ENCODE results near the gene PLIN5.

Gene PLIN5

DNA sequence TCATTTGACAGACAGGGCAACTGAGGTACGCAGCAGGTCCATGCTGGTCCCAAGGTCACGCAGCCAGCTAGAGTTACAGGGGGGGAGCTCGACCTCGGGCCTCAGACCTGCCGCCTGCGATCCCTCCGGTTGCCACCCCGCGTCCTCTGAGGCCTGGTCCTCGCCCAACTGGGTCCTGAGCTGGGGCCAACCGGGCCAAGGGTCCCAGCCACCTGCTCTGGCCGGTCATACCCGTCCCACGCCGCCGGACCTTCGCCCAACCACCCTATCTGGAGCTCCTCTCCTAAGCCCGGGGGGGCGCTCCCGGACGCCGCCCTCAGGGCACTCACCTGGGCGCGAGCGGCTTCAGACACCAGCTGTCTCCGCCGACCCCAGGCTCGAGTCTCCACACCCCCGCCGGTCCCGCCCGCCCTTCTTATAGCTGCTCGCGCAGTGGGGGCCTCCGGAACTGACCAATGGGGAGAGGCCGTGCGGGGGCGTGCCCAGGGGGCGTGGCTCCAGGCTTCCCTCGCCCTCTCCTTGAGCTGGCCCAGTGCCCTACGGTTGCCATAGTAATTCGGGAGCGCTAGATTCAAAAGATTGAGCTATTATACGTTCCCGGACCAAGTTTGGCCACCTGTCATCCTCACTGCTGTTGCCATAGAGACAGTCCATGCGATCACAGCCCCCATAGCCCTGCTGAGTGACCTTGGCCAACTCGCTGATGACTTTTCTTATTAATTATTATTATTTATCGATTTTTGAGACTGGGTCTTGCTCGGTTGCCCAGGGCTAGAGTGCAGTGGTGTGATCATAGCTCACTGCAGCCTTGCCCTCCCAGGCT lies at the start of gene PLIN5:
PLIN5 (minus strand) TSS at position 389 of the 823 bp plus-strand sequence. CDS start 1,150 bp downstream, outside the sequence.
- peak; percentile 90 for DNase-seq

DNA sequence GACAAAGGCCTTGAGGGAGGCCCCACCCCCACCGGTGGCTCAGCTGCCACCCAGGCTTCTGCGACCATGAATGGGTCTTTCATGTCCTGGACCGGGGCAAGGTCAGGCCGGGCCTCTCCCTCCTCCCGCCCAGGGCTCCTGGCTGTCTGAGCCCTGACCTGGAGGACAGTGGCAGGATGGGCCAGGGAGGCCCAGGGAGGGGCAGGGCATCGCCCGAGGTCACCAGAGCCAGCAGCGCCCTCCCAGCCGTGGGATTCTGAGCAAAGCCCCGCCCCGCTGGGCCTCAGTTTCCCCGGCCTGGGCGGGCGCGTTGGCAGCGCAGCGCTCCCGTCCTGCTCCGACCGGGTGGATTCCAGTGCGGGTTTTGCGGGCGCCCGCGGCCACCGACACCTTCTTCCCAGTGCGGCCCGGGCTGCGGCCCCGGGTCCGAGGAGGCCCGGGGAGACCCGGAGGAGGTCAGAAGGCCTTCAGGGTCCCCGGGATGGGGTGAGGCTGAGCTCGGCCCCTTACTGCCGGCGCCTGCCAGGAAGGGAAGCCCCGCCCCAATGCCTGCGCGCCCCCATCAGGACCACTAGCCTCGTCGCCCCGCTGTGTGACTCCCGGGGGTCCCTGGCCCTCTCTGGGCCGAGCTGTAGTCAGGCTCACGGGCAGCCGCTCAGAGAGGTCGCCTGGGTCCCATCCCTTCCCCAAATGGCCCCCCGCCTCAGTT lies 49.1 kb upstream of the PLIN5 start:
- DNase-seq: no peak

DNA sequence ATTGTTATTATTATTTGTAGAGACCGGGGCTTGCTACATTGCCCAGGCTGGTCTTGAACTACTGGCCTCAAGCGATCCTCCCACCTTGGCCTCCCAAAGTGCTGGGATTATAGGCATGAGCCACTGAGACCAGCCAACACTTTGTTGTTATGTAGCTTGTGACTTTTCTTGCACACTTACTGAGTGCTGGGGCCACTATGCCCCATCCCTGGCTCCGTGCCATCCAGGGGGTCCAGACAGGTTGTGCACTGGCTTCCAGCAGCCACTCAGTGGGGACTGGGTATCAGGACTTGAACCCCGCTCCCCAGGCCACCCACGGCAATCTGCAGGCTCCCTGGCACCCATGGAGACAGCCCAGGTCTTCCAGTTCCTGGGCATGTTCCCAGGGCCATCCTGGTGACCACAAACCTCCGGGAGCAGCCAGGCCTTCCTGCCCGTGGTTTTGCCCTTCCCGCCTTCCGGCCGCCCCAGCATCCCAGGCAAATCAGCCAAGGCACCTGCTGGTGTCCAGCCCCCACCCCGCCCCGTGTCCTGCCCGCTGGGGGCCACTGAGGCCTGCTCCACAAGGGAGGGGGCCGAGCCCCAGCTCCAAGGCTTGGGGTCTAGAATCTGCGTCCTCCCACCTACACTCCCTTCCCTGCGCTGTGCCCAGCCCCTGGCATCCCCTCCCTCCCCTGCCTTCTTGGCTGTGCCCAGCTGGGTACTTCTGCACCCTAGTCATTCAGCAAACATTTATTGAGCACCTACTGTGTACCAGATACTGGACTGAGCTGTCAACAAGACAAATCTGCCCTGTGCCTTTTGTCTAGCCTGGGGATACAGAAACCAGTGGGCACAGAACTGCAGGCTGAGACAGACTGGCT lies 48.2 kb upstream of the PLIN5 start:
- no peak for DNase-seq

DNA sequence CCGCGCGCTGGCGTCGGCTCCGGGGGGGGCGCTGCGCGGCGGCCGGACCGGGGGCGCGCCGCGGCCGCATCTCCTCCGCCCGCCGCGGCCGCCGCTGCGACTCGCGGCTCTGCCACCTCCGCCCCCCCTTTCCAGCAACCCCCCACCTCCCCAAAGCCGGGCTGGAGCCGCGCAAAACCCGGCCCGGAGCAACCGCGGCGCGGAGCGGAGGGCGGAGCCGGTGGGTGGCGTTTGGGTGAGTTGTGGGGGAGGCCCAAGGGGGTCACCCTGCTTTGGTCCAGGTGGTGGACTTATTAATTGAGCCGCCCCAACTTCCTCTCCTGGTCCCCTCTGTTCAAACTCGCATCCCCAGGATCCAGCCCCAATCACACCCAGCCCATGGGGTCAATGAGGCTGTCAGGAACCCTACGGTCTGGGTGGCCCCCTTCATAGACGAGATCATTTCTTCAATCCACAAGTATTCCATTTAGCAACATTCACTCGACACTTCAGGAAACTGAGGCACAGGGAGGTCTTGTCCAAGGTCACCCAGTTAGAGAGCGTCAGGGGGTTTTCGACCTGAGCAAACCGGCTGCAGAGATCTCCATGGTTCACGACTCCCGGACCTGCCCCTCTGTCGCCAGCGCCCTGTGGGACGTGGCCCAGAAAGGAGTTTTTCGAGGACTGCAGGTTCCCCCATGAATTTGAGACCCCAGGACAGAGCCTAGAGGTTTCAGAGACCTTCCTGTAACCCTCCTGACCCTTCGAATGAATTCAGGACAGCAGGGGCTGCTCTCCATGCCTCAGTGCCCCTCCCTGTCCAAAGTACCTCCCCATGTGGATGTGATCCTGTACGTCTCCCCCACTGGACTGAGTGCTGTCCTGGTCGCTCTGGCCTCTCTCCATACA lies 46.9 kb upstream of the PLIN5 start:
- DNase-seq: peak; percentile 47

- no peak for DNase-seq
Measured at GRCh38 chr19:4580961-4581665, 46.1 kb upstream of the PLIN5 start.

- DNase-seq: peak; percentile 39
Measured at GRCh38 chr19:4580021-4580901, 45.2 kb upstream of the PLIN5 start.

GRCh38 chr19:4579389-4579788 lies 44.4 kb upstream of the PLIN5 start:
- DNase-seq: no peak

- DNase-seq: no peak
Measured at GRCh38 chr19:4578552-4579248, 43.7 kb upstream of the PLIN5 start.

- no peak for DNase-seq
Measured at GRCh38 chr19:4577020-4577782, 42.2 kb upstream of the PLIN5 start.

GRCh38 chr19:4576016-4576933 lies 41.3 kb upstream of the PLIN5 start:
- peak; percentile 71 for DNase-seq

- no peak for DNase-seq
Measured at GRCh38 chr19:4575267-4576015, 40.4 kb upstream of the PLIN5 start.

DNA sequence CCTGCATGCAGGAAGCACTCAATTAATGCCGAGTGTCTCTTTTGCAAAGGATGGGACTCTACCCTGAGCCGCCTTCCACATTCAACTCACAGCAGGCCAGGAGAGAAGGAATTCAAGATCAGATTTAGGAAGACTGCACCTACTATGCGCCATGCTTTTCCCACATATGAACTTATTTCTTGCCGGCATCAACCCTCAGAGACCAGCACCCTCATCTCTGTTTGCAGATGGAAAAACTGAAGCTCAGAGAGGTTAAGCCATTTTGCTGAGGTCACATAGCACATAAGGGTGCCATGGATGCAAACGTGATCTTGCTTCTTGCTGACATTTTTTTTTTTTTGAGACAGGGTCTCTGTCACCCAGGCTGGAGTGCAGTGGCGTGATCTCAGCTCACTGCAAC lies 38.7 kb upstream of the PLIN5 start:
- DNase-seq: no peak

DNA sequence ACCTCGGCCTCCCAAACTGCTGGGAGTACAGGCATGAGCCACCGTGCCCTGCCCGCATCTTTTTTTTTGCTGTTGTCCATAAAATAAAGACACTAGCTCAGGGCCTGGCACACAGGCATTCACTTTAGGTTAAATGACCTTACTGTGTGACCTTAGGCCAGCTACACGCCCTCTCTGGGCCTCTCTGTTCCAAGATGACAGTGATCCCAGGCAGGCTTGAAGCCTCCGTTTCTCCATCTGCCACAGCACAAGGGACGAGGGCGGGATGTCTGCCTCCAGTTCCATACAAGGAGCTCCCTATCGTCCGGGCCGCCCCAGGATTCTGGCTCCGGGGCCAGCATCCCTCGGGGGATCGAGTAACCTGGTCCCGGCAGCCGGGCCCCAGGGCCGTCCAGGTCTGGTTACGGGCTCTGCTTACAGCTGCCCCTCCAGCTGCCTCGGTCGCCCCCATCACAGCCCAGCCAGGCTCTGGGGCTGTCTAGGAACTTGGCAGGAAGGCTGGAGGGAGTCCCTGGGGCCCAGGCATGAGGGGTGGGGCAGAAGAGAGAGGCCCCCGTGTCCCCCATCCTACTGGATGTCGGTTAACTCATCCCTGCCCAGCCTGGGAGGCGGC lies 36.4 kb upstream of the PLIN5 start:
- no peak for DNase-seq

- no peak for DNase-seq
Measured at GRCh38 chr19:4570916-4571304, 35.9 kb upstream of the PLIN5 start.

- no peak for DNase-seq
Measured at GRCh38 chr19:4570402-4570801, 35.4 kb upstream of the PLIN5 start.

DNA sequence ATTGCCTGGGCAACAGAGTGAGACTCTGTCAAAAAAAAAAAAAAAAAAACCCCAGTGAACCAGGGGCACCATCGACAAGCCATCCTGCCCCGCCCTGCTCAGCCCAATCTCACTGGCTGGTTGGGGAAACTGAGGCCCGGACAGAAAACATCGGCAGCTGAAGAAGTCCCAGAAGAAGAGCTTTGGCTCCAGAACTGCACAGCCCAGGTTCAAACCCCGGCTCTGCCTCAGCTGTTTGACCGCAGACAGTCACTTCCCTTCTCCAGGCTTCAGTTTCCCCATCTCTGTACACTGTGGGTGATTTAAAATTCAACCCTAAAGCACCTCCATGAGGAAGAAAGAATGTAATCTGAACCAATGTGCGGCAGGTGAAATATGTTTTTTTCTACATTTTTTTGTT lies 33.9 kb upstream of the PLIN5 start:
- DNase-seq: no peak

DNA sequence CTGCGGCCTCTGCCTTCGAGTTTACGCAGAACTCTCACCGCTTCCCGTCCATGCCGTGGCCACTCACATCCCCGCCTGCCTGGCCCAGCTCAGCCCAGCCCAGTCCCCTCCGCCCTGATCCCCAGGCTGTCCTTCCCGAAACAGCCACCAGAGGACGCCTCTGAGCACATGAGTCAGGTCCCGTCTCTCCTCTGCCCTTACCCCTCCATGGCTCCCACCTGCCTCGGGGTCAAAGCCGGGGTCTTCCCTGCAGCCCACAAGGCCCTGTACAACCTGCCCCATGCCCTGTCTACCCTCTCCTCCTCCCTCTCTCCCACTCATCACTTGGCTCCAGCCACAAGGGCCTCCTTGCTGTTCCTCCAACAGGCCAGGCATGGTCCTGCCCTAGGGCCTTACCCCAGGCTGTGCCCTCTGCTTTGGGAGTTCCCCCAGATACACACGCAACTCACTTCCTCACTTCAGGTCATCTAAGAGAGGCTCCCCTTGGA lies 32.6 kb upstream of the PLIN5 start:
- DNase-seq: peak; percentile 64

All from hematopoietic multipotent progenitor cell treated with erythropoietin and hydrocortisone succinate and interleukin-3 and kit ligand, for 6 days (in vitro differentiated cells).